Urothelium cell line (cell line): ENCODE measurements around the gene C11orf21.
"Not testable (repeated sequence)": the region's sequence is repeated elsewhere in the genome, so short reads cannot be mapped to it uniquely, and the experiment has no call there.

ENCODE experiments used
- DNase-seq: peaks from one replicate; pipeline ENCODE4 v3.0.0; 2011; ENCODE audit warnings: low spot score, mixed read lengths
- FAIRE-seq: peaks from 2 replicates; lab custom pipeline; 2011; peaks lifted over from hg19 to GRCh38; lab: Jason Lieb, UNC

The C11orf21 gene

DNA sequence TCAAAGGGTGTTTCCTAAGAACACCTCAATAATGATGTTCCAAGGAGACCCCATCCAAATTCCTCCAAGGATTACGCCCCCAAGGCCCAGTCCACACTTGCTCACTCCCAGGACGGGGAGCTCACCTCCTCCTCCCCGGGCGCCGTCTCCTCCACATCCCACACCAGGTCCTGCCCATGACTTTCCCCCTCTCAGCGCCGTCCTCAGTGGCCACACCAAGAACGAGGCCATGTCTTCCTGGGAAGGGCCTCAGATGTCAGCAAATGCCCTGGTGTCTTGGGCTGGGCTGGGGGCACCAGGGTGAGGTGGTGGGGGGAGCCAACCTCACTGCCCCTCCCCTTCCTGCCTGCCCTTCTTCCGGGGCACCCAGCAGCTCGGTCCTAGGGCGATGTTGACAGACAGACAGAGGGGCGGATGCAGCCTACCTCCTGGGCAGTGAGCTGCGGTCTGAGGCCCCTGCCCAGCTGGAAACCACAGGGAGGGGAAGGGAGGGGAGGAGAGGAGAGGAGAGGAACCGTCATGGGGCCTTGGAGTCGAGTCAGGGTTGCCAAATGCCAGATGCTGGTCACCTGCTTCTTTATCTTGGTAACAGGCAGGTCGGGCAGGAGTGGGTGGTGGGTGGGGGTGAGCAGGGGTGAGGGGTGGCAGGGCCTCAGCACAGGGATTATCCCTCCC lies at the start of gene C11orf21, which contains the start of gene TSPAN32:
Gene C11orf21, minus strand, starts transcription at position 288 of the 675 bp plus-strand sequence. Its CDS starts 110 bp downstream, at position 178.
Gene TSPAN32, plus strand, starts transcription at position 383 of the 675 bp plus-strand sequence. Its CDS starts 137 bp downstream, at position 520.
- no peak for FAIRE-seq
- no peak for DNase-seq

DNA sequence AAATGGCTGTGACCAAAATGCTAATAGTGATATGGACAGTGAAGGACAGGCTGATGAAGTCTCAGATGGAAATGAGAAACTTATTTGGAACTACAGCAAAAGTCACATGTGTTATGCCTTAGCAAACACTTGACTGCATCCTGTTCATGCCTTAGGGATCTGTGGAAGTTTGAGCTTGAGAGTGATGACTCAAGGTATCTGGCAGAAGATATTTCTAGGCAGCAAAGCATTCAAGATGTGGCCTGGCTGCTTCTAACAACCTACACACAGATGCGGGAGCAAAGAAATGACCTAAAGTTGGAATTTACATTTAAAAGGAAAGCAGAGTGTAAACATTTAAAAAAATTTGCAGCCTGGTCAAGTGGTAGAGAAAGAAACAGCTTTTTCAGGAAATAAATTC lies 47.3 kb upstream of the C11orf21 start:
- FAIRE-seq = no peak
- DNase-seq = no peak

DNA sequence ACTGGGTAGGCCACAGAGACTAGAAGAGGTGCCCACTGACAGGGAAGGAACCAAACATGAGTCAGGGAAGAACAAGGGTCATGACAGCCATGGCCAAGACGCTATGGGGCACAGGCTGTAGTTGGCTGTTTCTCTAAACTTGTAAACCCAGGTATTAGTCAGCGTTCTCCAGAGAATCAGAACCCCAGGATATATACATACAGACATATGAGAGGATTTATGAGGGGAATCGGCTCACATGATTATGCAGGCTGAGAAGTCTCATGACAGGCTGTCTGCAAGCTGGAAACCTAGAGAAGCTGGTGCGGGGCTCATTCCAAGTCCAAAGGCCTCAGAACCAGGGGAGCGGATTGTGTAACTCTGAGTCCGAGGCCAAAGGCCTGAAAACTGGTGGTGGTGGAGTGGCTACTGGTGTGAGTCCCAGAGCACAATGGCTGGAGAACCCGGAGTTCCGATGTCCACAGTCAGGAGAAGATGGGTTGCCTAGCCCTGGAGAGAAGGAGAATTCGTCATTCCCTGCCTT lies 45.7 kb upstream of the C11orf21 start:
- FAIRE-seq (no peak), DNase-seq (no peak)

DNA sequence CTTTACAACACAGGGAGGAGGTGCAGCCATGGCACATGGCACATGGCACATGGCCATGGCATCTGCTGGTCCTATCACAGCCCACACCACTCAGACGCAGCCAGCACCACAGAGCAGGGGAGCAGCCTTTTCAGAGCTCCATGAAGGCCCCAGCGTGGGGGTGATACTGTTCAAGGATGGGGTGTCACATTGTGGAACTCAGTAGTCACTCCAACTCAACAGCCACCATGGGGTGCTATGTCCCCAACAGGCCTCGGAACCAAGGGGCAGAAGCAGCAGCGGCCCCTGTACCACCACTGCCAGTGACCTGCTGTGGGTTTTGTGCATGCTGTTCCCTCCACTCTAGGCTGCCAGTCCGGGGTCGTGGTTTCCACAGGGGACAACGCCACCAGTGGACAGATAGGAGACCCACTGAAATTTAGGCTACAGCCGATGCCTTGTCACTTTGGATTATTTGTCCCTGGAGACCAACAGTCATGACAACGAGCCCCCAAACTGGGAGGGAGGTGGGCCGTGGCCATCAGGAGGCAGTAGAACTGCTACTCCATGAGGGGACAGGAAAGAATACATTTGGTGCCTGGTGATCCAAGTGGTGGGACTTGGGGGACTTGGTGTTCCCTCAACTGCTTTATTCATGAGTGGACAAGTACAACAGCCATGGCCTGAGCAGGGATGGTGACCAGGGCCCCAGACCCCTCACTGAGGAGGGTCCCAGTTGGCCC lies 45.0 kb upstream of the C11orf21 start:
- FAIRE-seq (no peak), DNase-seq (no peak)

DNA sequence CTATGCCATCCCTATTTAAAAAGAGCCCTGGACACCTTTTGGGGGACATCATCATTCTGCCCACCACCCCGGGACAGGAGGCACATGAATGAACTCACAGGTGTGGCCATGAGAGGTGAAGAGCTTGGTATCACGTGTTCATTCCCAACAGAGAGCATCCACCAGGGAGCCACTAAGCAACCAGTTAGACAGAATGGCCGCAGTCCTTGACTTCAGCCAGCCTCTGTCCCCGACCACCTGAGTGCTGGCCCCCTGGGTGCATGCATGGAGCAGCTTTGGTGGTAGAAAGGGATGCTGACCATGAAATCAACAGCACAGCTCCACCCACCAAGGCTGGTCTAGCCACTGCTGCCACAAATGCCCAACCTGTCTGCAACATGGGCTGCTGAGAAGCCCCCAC lies 44.3 kb upstream of the C11orf21 start:
- no peak for DNase-seq
- no peak for FAIRE-seq

DNA sequence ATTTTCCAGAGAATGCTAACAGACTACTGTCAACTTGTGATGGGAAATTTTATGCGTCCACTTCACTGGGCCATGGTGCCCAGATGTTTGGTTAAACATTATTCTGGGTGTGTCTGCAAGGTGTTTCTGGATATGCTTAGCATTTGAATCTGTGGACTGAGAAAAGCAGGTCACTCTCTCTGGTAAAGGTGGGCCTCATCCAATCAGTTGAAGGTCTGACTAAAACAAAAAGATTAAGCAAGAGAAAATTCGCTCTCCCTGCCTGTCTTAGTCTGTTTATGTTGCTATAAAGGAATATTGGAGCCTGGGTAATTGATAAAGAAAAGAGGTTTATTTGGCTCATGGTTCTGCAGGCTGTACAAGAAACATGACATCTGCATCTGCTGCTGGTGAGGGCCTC lies 43.3 kb upstream of the C11orf21 start:
- DNase-seq (no peak), FAIRE-seq (no peak)

DNA sequence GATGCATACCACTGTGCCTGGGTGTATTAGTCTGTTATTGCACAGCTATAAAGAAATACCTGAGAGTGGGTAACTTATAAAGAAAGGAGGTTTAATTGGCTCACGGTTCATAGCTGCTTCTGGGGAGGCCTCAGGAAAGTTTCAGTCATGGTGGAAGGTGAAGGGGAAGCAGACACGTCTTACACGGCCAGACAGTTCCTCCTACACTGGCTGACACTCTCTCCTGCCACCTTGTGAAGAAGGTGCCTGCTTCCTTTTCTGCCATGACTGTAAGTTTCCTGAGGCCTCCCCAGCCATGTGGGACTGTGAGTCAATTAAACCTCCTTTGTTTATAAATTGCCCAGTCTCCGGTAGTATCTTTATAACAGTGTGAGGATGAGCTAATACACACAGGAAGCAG lies 41.8 kb upstream of the C11orf21 start:
- DNase-seq (no peak), FAIRE-seq (no peak)

DNA sequence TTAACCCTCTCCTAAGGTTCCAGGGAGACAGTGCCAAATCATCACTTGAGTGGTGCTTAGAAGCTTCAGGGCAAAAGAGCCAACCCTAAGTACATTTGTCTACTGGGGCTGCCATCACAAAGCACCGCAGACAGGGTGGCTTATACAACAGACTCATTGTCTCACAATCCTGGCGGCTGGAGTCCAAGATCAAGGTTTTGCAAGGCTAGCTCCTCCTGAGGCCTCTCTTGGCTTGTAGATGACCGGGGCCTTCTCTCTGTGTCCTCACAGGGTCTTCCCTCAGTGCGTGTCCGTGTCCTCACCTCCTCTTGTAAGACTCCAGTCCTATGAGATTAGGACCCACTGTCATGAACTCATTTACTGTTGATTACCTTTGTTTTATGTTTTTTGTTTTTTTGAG lies 41.3 kb upstream of the C11orf21 start:
- DNase-seq = no peak

DNA sequence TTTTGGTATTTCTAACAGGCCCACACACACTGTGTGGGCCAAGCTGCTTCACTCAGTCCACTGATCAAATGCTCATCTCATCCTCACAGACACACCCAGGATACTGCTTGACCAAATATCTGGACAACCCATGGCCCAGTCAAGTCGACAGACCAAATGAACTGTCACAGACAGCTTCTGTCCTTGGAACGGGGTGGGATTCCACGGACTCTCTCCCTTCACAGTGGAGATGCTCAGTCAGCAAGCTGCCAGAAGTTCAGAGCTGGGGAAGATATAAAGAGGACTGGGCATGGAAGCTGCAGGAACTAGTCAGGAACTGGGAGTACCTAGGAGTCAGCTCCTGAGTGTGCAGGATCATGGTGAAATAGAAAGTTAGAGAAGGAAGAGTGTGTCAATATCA lies 40.8 kb upstream of the C11orf21 start:
- DNase-seq (no peak), FAIRE-seq (no peak)

More for the DNA sequence above, 41.3 kb upstream of the C11orf21 start:
- no peak for FAIRE-seq

DNA sequence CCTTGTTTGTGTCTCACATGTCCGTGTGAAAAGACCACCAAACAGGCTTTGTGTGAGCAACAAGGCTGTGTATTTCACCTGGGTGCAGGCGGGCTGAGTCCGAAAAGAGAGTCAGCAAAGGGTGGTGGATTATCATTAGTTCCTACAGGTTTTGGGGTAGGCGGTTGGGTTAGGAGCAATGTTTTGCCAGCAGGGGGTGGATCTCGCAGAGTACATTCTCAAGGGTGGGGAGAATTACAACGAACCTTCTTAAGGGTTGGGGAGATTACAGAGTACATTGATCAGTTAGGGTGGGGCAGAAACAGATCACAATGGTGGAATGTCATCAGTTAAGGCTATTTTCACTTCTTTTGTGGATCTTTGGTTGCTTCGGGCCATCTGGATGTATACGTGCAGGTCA lies 37.0 kb upstream of the C11orf21 start:
- not testable (repeated sequence) for FAIRE-seq, DNase-seq

DNA sequence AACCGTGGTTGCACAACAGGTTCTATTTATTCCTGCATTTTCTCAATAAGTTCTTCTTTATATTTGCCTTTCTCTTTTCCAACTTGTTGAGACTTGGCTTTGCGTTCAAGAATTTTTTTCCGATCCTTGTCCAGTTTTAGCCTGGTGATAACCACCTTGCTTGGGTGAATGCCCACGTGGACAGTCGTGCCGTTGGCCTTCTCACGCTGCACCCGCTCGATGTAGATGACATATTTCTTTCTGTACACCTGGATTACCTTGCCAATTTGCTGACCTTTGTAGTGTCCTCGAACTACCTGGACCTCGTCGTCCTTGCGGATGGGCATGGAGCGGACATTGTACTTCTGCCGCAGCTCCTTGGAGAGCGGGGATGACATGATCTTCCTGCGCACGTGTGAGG lies 33.6 kb upstream of the C11orf21 start:
- not testable (repeated sequence) for FAIRE-seq, DNase-seq

DNA sequence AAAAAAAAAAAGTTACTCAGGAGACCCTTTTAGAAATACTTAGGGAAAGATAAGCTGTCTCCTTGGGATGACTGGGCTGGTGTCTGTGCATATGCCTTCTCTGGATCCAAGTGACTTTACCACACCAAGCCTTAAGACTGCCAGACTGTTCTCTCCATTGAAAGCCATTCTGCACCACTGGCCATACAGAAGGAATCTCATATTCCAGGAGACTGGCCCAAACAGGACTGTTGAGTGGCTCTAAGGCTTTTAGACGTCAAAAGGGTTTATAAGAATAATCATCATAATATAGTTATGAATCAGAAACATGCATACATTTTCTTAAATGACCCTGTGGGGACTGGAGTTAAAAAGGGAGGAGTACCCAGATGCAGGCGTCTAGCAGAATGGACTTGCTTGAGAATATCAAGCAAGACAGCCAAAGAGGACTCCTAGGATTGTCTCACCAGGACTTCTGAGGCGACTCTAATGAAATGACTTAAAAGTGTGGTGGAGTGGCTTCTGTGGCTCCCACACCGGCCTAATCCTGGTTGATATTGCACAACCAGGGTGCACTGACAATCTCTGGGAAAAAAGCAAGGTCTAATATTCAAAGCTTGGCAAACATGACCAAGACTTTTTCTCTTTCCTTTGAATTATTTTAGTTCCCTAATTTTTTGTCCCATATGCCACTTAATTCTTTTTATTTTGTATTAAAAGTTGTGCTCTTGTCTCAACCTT lies 31.9 kb upstream of the C11orf21 start:
- not testable (repeated sequence) for FAIRE-seq, DNase-seq

DNA sequence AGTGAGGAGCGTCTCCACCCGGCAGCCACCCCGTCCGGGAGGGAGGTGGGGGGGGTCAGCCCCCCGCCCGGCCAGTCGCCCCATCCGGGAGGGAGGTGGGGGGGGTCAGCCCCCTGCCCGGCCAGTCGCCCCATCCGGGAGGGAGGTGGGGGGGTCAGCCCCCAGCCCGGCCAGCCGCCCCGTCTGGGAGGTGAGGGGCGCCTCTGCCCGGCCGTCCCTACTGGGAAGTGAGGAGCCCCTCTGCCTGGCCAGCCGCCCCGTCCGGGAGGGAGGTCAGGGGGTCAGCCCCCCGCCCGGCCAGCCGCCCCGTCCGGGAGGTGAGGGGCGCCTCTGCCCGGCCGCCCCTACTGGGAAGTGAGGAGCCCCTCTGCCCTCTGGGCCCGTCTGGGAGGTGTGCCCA lies 30.9 kb upstream of the C11orf21 start:
- DNase-seq, FAIRE-seq: not testable (repeated sequence)

DNA sequence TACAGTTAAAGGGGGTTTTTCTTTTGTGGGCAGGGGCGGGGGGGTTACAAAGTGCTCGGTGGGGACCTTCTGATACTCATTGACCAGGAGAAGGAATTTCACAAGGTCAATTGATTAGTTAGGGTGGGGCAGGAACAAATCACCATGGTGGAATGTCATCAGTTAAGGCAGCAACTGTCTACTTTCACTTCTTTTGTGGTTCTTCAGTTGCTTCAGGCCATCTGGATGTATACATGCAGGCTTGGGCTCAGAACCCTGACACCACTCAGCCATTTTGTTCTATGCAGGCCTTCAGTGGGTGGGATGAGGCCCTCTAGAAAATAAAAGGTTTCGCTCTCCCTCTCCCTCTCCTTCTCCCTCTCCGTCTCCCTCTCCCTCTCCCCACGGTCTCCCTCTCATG lies 29.7 kb upstream of the C11orf21 start:
- FAIRE-seq (no peak), DNase-seq (no peak)

DNA sequence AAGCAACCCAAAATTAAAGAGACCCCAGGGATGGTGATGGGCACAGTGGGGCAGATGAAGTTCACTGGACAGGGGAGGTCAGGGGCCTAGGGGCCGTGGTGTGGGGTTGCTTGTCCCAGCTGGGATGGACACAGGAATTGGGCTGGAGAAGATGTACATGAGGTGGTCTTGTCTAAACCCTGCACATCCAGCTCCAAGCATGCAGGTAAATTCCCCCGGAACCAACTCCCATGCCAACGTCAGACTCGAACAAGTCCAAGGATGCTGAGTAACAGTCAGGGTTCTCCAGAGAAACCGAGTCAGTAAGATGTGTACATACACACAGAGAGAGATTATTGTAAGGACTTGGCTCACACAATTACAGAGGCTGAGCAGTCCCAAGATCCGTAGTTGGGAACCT lies 29.0 kb upstream of the C11orf21 start:
- FAIRE-seq = no peak
- no peak for DNase-seq

DNA sequence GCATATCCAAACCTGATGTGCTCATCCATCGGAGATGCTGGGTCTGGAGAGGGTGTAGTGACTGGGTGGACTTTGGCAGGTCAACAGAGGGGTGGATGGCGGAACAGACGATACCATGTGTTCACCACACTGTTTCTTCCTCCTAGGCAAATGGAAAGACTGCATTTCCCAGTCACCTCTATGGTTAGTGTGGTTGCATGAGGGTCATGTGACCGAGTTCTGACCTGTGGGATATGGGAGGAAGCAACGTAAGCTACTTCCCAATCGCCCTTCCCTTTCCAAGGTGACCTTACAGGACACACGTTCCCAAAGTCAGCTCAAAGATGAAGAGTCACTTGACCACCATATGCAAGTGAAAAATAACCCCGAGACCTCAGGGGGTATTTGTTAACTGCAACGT lies 27.8 kb upstream of the C11orf21 start:
- DNase-seq (no peak), FAIRE-seq (no peak)

DNA sequence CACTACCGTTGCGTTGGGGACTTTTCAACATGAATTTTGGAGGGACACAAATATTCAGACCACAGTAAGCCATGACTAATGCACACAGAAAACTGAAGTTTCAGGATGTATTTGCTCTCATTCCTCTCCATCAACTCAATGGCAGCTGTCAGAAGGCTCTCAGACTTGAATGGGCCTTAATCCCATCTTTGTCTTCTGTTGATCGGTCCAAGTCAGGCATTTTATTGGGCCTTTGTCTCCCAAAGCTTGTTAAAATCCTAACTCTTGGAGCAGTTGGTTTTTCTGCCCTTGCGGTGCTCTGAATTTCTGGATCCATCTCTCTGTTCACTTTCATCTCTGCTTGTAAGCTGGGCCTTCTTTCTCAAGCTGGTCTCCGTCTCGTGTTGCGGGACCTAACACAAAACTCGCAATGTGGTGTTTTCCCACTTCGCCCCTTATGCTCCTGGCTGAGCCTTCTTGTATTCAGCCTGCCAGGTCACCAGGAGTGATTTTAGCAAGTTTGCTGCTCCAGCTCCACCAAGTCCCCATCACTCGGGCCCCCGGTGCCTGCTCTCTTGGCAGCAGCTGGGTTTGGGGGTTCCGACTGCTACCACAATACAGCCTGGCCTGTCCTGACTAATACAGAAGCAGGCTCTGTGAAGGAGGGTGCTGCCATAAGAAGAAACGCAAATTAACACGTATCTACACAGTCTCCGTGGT lies 27.1 kb upstream of the C11orf21 start:
- FAIRE-seq = no peak
- DNase-seq = no peak

DNA sequence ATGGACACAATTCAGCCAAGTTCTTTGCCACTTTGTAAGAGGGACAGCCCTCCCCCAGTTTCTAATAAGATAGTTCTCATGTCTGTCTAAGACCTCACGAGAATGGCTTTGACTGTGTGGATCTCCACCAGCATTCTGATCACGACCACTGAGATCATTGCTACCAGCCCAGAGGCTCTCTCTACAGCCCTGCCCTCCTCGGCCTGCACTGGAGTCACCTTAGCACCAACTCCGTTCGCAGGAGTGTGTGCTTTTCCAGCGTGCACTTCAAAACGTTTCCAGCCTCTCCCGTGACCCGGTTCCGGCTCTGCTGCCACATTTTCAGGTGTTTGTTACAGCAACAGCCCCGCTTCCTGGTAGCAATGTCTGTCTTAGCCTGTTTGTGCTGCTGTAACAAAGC lies 26.3 kb upstream of the C11orf21 start:
- DNase-seq = no peak
- no peak for FAIRE-seq

DNA sequence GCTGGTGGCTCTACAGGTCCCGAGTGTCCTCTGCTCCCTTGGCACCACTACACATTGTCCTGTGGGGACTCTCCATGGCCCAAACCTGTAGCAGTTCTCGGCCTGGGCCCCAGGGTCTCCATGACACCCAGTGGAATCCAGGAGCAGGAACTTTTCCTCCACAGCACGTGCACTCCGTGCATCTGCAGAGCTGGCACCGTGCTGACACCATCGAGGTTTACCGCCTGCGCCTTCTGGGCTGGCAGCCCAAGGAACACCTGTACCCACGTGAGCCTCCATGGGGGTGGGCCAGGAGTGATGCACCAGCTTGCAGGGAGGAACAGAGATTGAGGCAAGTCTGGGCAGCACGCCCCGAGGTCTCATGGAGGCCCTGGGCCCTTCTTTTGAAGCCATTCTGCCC lies 25.3 kb upstream of the C11orf21 start:
- DNase-seq (no peak), FAIRE-seq (no peak)

DNA sequence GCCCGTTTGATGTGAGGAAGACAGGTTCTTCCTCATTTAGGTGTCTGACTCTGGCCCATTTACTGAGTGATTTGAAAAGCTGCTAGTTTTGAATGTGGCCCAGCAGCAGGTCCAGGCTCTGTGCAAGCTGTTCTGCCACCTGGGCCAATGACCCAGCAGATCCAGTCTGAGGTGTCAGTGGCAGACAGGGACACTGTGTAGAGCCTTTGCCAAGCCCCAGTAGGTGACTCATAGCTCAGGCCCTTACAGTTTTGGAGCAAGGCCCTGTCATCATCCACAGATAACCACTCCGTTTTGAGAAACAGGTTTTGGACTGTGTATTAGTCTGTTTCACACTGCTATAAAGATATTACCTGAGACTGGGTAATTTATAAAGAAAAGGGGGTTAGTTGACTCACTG lies 24.0 kb upstream of the C11orf21 start:
- no peak for FAIRE-seq
- no peak for DNase-seq

DNA sequence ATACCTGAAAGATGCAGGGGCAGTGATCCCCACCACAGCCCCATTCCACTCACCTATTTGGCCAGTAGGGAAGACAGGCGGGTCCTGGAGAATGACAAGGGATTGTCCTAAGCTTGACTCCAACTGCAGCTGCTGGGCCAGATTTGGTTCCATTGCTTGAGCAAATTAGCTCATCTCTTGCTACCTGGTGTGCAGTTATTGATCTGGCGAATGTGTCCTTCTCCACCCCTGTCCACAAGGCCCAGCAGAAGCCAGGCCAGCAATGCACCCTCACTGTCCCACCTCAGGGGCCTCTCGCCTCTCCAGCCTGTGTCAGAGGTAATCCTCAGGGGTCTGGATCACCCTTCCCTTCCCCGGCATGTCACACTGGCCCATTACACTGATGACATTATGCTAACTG lies 23.4 kb upstream of the C11orf21 start:
- DNase-seq = no peak
- FAIRE-seq = no peak
